HG02938 (cell line): Measurements from ENCODE around the gene RNF103.
"Not testable (repeated sequence)": the region's sequence is repeated elsewhere in the genome, so short reads cannot be mapped to it uniquely, and the experiment has no call there.

Source experiments
- ATAC-seq: cut with Tn5 transposase; IDR thresholded peaks from one replicate; pipeline ENCODE4 v1.9.1; 2021; ENCODE audit warnings: mild to moderate bottlenecking, moderate library complexity; ENCODE audit not compliant: unreplicated experiment

RNF103 gene

GRCh38 chr2:86627550-86627949 is 3.9 kb upstream of the RNF103 start:
- ATAC-seq, result no peak

- ATAC-seq, result no peak
Observed at GRCh38 chr2:86625096-86625495, 1.4 kb upstream of the RNF103 start.

- ATAC-seq, result no peak
Observed at GRCh38 chr2:86624267-86624547, 542 bp upstream of the RNF103 start.

- ATAC-seq, result peak; percentile 45
Observed at GRCh38 chr2:86623043-86623493, 597 bp downstream of the RNF103 start.

- no peak for ATAC-seq
Observed at GRCh38 chr2:86622519-86623042, 1.1 kb downstream of the RNF103 start.

- no peak for ATAC-seq
Observed at GRCh38 chr2:86621280-86621943, 2.3 kb downstream of the RNF103 start.

GRCh38 chr2:86617738-86618137 is 5.9 kb downstream of the RNF103 start:
- no peak for ATAC-seq

GRCh38 chr2:86617153-86617552 is 6.5 kb downstream of the RNF103 start:
- ATAC-seq, result no peak

GRCh38 chr2:86616502-86616901 is 7.2 kb downstream of the RNF103 start:
- ATAC-seq, result no peak

GRCh38 chr2:86615596-86615995 is 8.1 kb downstream of the RNF103 start:
- ATAC-seq, result no peak

GRCh38 chr2:86613515-86613914 is 10.2 kb downstream of the RNF103 start:
- ATAC-seq, result no peak

- no peak for ATAC-seq
Observed at GRCh38 chr2:86610871-86611270, 12.8 kb downstream of the RNF103 start.

- no peak for ATAC-seq
Observed at GRCh38 chr2:86608832-86609410, 14.7 kb downstream of the RNF103 start.

- ATAC-seq, result no peak
Observed at GRCh38 chr2:86603905-86604304, 19.8 kb downstream of the RNF103 start.

GRCh38 chr2:86598966-86599365 is 24.7 kb downstream of the RNF103 start:
- ATAC-seq, result no peak

- ATAC-seq, result no peak
Observed at GRCh38 chr2:86596118-86596517, 27.5 kb downstream of the RNF103 start.

GRCh38 chr2:86593266-86593665 is 30.4 kb downstream of the RNF103 start:
- ATAC-seq, result no peak

- ATAC-seq, result no peak
Observed at GRCh38 chr2:86592547-86593230, 31.0 kb downstream of the RNF103 start.

- not testable (repeated sequence) for ATAC-seq
Observed at GRCh38 chr2:86589701-86590100, 34.0 kb downstream of the RNF103 start.

GRCh38 chr2:86584151-86584913 is 39.3 kb downstream of the RNF103 start:
- ATAC-seq, result no peak

GRCh38 chr2:86580560-86580959 is 43.1 kb downstream of the RNF103 start:
- no peak for ATAC-seq
